ENCODE measurements around the gene DCBLD1. TPM values are rescaled to one million over a fixed set of nuclear protein-coding genes. Genes with fewer than 3 reads are reported as not detected.
"Not testable (repeated sequence)": the region's sequence is repeated elsewhere in the genome, so short reads cannot be mapped to it uniquely, and the experiment has no call there.

The DCBLD1 gene
- total RNA-seq (1.3 TPM), polyA plus RNA-seq (5.7 TPM)
- long read RNA-seq, donor 1, result 0 reads
- long read RNA-seq, donor 2, result 0 reads
- long read RNA-seq, donor 3, partial matches to known transcripts, result 0 of 1 reads
- long read RNA-seq, donor 3, other reads (novel, unspliced or antisense), result 0 of 1 reads
- long read RNA-seq, donor 4, result 0 reads
- long read RNA-seq, donor 5, result 0 reads
- long read RNA-seq, donor 6, partial matches to known transcripts, result 55 of 61 reads
- long read RNA-seq, donor 6, other reads (novel, unspliced or antisense), result 6 of 61 reads
- long read RNA-seq, donor 7, partial matches to known transcripts, result 52 of 58 reads
- long read RNA-seq, donor 7, other reads (novel, unspliced or antisense), result 6 of 58 reads
- long read RNA-seq, donor 8, result 0 reads
- long read RNA-seq, donor 9, result 0 reads
- long read RNA-seq, donor 10, partial matches to known transcripts, result 0 of 1 reads
- long read RNA-seq, donor 10, other reads (novel, unspliced or antisense), result 0 of 1 reads

DNA sequence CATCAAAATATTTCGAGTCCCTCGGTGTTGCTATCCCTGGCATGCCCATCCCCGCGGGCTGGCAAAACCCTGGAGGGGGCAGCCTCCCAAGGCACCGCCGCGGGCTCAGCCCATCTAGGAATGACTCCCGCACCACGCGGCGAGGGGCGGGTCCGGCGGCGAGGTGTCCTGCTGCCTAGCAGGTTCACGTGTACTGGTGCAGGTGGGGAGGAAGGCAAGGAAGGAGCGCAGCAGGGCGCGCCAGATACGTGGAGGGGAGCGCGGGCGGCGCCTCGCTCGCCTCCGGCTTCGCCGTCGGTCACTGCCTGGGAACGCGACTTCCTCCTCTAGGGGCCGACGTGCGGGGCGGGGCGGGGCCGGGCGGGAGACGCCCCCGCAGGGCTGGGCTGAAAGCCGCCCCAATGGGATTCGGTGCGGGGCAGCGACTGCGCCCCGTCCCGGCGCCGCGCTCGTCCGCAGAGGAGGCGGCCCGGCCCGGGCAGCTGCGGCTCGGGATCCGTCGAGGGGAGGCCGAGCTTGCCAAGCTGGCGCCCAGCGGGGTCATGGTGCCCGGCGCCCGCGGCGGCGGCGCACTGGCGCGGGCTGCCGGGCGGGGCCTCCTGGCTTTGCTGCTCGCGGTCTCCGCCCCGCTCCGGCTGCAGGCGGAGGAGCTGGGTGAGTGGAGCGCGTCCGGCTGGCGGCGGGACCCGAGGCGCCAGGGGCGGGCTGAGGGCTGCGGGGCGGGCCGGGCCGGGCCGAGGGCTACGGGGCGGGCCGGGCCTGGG lies at the start of gene DCBLD1:
Gene DCBLD1, plus strand, starts transcription at position 435 of the 764 bp plus-strand sequence. Its CDS starts 108 bp downstream, at position 543.
- H3K36me3 ChIP-seq (ENCODE audit: control insufficient read depth in 2 of 2, insufficient read depth in 2 of 2, low read length in 1 of 2), result no peaks in the 10 kb centered on the region
- H3K4me1 ChIP-seq (ENCODE audit: control insufficient read depth in 2 of 2, insufficient read depth in 2 of 2, low read length in 2 of 2), result peaks cover 7 to 14% of the 10 kb centered on the region in 2 donors
- H3K27me3 ChIP-seq (ENCODE audit: control insufficient read depth in 2 of 2, insufficient read depth in 1 of 2, low read length in 1 of 2), result peaks cover 23 to 83% of the 10 kb centered on the region in 2 donors
- peak within 1 kb of the TSS; percentile 43 to 61 for H3K4me3 ChIP-seq (ENCODE audit: low read length in 2 of 2)
- under 1% methylated on average over 96 of the region's 96 CpGs for WGBS
- peaks cover 0 to 3% of the 10 kb centered on the region in 2 donors for H3K9me3 ChIP-seq (ENCODE audit: control insufficient read depth in 2 of 2, insufficient read depth in 1 of 2, low read length in 1 of 2)
- peak within 1 kb of the TSS in 1 of 2 donors; percentile 55 for H3K27ac ChIP-seq (ENCODE audit: low read depth in 1 of 2, low read length in 1 of 2)
- DNase-seq (ENCODE audit: low read depth in 6 of 9, low spot score in 9 of 9), result peak in 3 of 9 donors; percentile 20 to 29 (median 20)

- DNase-seq (ENCODE audit: low read depth in 6 of 9, low spot score in 9 of 9), result no peak
- no peaks in the 10 kb centered on the region for H3K36me3 ChIP-seq (ENCODE audit: control insufficient read depth in 2 of 2, insufficient read depth in 2 of 2, low read length in 1 of 2)
- no peaks in the 10 kb centered on the region for H3K9me3 ChIP-seq (ENCODE audit: control insufficient read depth in 2 of 2, insufficient read depth in 1 of 2, low read length in 1 of 2)
- no peak overlapping the region for H3K4me3 ChIP-seq (ENCODE audit: low read length in 2 of 2)
- no peak overlapping the region for H3K27ac ChIP-seq (ENCODE audit: low read depth in 1 of 2, low read length in 1 of 2)
- H3K4me1 ChIP-seq (ENCODE audit: control insufficient read depth in 2 of 2, insufficient read depth in 2 of 2, low read length in 2 of 2), result no peaks in the 10 kb centered on the region
- H3K27me3 ChIP-seq (ENCODE audit: control insufficient read depth in 2 of 2, insufficient read depth in 1 of 2, low read length in 1 of 2), result no peaks in the 10 kb centered on the region
- 95% methylated on average over 2 of the region's 2 CpGs for WGBS
Observed at GRCh38 chr6:117440706-117441525, 41.6 kb upstream of the DCBLD1 start.

DNA sequence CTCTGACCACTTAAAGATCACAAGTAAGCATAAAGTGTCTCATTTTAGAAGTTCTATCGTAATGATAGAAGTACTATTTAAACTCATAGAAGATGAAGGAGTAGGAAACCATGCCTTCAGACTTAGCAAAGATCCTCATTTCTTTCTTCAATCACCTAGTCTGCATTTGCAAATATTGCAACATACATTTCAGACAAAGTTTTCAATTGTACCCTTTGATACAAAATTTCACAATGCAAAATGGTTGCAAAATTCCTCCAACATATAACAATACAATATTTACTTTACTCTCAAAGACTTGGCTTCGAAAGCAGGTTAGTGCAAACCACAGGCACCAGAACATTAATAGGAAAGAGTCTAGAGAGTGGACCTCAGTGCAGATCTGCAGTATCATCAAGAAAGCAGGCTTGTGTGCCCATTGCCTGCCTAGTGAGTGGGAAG lies 40.6 kb upstream of the DCBLD1 start:
- no peak for DNase-seq (ENCODE audit: low read depth in 6 of 9, low spot score in 9 of 9)

DNA sequence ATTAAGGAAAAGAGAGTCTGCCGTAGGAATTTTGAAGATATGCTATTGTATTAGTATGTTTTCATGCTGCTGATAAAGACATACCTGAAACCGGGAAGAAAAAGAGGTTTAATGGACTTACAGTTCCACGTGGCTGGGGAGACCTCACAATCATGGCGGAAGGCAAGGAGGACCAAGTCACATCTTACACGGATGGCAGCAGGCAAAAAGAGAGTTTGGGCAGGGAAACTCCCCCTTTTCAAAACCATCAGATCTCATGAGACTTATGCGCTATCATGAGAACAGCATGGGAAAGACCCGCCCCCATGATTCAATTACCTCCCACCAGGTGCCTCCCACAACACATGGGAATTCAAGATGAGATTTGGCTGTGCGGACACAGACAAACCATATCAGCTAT lies 40.2 kb upstream of the DCBLD1 start:
- not testable (repeated sequence) for H3K27ac ChIP-seq (ENCODE audit: low read depth in 1 of 2, low read length in 1 of 2)

More for the DNA sequence above, 40.6 kb upstream of the DCBLD1 start:
- H3K27ac ChIP-seq (ENCODE audit: low read depth in 1 of 2, low read length in 1 of 2), result no peak overlapping the region
- H3K9me3 ChIP-seq (ENCODE audit: control insufficient read depth in 2 of 2, insufficient read depth in 1 of 2, low read length in 1 of 2), result no peaks in the 10 kb centered on the region
- no peaks in the 10 kb centered on the region for H3K27me3 ChIP-seq (ENCODE audit: control insufficient read depth in 2 of 2, insufficient read depth in 1 of 2, low read length in 1 of 2)
- no peak overlapping the region for H3K4me3 ChIP-seq (ENCODE audit: low read length in 2 of 2)
- 95% methylated on average over 2 of the region's 2 CpGs for WGBS
- H3K36me3 ChIP-seq (ENCODE audit: control insufficient read depth in 2 of 2, insufficient read depth in 2 of 2, low read length in 1 of 2), result no peaks in the 10 kb centered on the region
- no peaks in the 10 kb centered on the region for H3K4me1 ChIP-seq (ENCODE audit: control insufficient read depth in 2 of 2, insufficient read depth in 2 of 2, low read length in 2 of 2)

GRCh38 chr6:117444600-117444999 lies 37.9 kb upstream of the DCBLD1 start:
- 88% methylated on average over 2 of the region's 2 CpGs for WGBS
- Histone ChIP-seq H3K4me3 (ENCODE audit: low read length in 2 of 2) (no peak overlapping the region), H3K27me3 (ENCODE audit: control insufficient read depth in 2 of 2, insufficient read depth in 1 of 2, low read length in 1 of 2) (peaks cover 0 to 2% of the 10 kb centered on the region in 2 donors), H3K4me1 (ENCODE audit: control insufficient read depth in 2 of 2, insufficient read depth in 2 of 2, low read length in 2 of 2) (no peaks in the 10 kb centered on the region), H3K36me3 (ENCODE audit: control insufficient read depth in 2 of 2, insufficient read depth in 2 of 2, low read length in 1 of 2) (no peaks in the 10 kb centered on the region), H3K27ac (ENCODE audit: low read depth in 1 of 2, low read length in 1 of 2) (no peak overlapping the region), H3K9me3 (ENCODE audit: control insufficient read depth in 2 of 2, insufficient read depth in 1 of 2, low read length in 1 of 2) (no peaks in the 10 kb centered on the region)
- DNase-seq (ENCODE audit: low read depth in 6 of 9, low spot score in 9 of 9), result no peak

More for the DNA sequence above, 40.2 kb upstream of the DCBLD1 start:
- H3K9me3 ChIP-seq (ENCODE audit: control insufficient read depth in 2 of 2, insufficient read depth in 1 of 2, low read length in 1 of 2); H3K4me3 ChIP-seq (ENCODE audit: low read length in 2 of 2); H3K27me3 ChIP-seq (ENCODE audit: control insufficient read depth in 2 of 2, insufficient read depth in 1 of 2, low read length in 1 of 2); H3K36me3 ChIP-seq (ENCODE audit: control insufficient read depth in 2 of 2, insufficient read depth in 2 of 2, low read length in 1 of 2); H3K4me1 ChIP-seq (ENCODE audit: control insufficient read depth in 2 of 2, insufficient read depth in 2 of 2, low read length in 2 of 2); DNase-seq (ENCODE audit: low read depth in 6 of 9, low spot score in 9 of 9): not testable (repeated sequence)
- WGBS, result 94% methylated on average over 8 of the region's 8 CpGs

GRCh38 chr6:117446861-117447260 lies 35.6 kb upstream of the DCBLD1 start:
- 85% methylated on average over 3 of the region's 3 CpGs for WGBS

DNA sequence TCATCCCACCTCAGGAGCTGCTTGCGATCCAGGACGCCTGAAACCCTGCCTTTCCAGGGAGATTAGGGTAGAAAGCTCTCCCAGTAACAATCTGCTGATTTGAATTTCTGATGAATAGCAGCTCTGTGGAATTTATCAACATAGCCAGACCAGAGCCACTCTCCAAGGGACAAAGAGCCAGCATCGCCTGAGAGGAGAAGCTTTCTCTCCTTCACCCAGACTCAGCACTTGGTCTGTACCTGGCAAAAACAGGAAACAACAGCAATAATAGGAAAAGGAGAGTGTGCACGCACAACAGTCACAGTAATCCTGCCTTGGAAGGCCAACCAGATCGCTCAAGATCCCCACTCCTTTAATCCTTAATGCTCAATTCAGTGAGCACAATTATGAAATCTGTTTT lies 34.5 kb upstream of the DCBLD1 start:
- no peaks in the 10 kb centered on the region for H3K4me1 ChIP-seq (ENCODE audit: control insufficient read depth in 2 of 2, insufficient read depth in 2 of 2, low read length in 2 of 2)
- WGBS, result 68% methylated on average over 5 of the region's 5 CpGs
- no peaks in the 10 kb centered on the region for H3K36me3 ChIP-seq (ENCODE audit: control insufficient read depth in 2 of 2, insufficient read depth in 2 of 2, low read length in 1 of 2)
- no peak overlapping the region for H3K4me3 ChIP-seq (ENCODE audit: low read length in 2 of 2)
- H3K27me3 ChIP-seq (ENCODE audit: control insufficient read depth in 2 of 2, insufficient read depth in 1 of 2, low read length in 1 of 2), result peaks cover 0 to 2% of the 10 kb centered on the region in 2 donors
- no peak overlapping the region for H3K27ac ChIP-seq (ENCODE audit: low read depth in 1 of 2, low read length in 1 of 2)
- H3K9me3 ChIP-seq (ENCODE audit: control insufficient read depth in 2 of 2, insufficient read depth in 1 of 2, low read length in 1 of 2), result no peaks in the 10 kb centered on the region
- no peak for DNase-seq (ENCODE audit: low read depth in 6 of 9, low spot score in 9 of 9)

More at GRCh38 chr6:117446861-117447260, 35.6 kb upstream of the DCBLD1 start:
- DNase-seq (ENCODE audit: low read depth in 6 of 9, low spot score in 9 of 9), result no peak
- H3K9me3 ChIP-seq (ENCODE audit: control insufficient read depth in 2 of 2, insufficient read depth in 1 of 2, low read length in 1 of 2), result no peaks in the 10 kb centered on the region
- H3K27ac ChIP-seq (ENCODE audit: low read depth in 1 of 2, low read length in 1 of 2), result no peak overlapping the region
- no peak overlapping the region for H3K4me3 ChIP-seq (ENCODE audit: low read length in 2 of 2)
- peaks cover 0 to 2% of the 10 kb centered on the region in 2 donors for H3K27me3 ChIP-seq (ENCODE audit: control insufficient read depth in 2 of 2, insufficient read depth in 1 of 2, low read length in 1 of 2)
- H3K4me1 ChIP-seq (ENCODE audit: control insufficient read depth in 2 of 2, insufficient read depth in 2 of 2, low read length in 2 of 2), result no peaks in the 10 kb centered on the region
- no peaks in the 10 kb centered on the region for H3K36me3 ChIP-seq (ENCODE audit: control insufficient read depth in 2 of 2, insufficient read depth in 2 of 2, low read length in 1 of 2)

DNA sequence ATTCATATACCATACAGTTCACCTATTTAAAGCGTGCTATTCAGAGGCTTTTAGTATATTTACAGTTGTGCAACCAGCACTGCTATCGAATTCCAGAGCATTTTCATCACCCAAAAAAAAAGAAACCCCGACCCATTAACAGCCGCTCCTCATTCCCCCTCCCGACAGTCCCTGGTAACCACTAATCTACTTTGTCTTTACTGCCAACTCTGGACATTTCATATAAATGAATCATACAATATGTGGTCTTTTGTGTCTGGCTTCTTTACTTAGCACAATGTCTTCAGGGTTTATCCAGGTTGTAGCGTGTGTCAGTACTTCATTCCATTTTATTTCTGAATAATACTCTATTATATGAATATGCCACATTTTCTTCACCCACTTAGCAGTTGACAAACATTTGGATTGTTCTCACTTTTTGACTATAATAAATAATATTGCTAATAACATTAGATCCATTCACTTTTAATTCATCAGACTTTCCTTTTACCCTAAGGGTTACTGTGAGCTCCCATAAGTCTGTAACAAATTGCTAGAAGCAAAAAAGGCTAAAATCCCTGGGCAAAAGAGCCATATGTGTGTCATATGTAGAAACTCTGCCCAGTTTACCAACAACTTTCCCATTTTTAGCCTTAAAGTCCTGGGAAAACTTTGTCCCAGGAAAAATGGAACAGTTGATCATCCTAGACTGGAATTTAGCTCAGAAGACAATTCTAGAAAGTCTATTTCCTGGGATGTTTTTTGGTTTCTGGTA lies 33.6 kb upstream of the DCBLD1 start:
- no peaks in the 10 kb centered on the region for H3K36me3 ChIP-seq (ENCODE audit: control insufficient read depth in 2 of 2, insufficient read depth in 2 of 2, low read length in 1 of 2)
- no peak for DNase-seq (ENCODE audit: low read depth in 6 of 9, low spot score in 9 of 9)
- peaks cover 0 to 2% of the 10 kb centered on the region in 2 donors for H3K27me3 ChIP-seq (ENCODE audit: control insufficient read depth in 2 of 2, insufficient read depth in 1 of 2, low read length in 1 of 2)
- 91% methylated on average over 6 of the region's 6 CpGs for WGBS
- no peak overlapping the region for H3K4me3 ChIP-seq (ENCODE audit: low read length in 2 of 2)
- H3K4me1 ChIP-seq (ENCODE audit: control insufficient read depth in 2 of 2, insufficient read depth in 2 of 2, low read length in 2 of 2), result no peaks in the 10 kb centered on the region
- no peak overlapping the region for H3K27ac ChIP-seq (ENCODE audit: low read depth in 1 of 2, low read length in 1 of 2)
- H3K9me3 ChIP-seq (ENCODE audit: control insufficient read depth in 2 of 2, insufficient read depth in 1 of 2, low read length in 1 of 2), result no peaks in the 10 kb centered on the region

Data from thymus (tissue), 14 donors.